ENCODE results near the gene PBX4.
A peak's percentile ranks its signal among the peaks of the same experiment; 100 is the strongest.

PBX4 gene

GRCh38 chr19:19587771-19588170, 30.7 kb downstream of the PBX4 start:
- no peak for DNase-seq

DNA sequence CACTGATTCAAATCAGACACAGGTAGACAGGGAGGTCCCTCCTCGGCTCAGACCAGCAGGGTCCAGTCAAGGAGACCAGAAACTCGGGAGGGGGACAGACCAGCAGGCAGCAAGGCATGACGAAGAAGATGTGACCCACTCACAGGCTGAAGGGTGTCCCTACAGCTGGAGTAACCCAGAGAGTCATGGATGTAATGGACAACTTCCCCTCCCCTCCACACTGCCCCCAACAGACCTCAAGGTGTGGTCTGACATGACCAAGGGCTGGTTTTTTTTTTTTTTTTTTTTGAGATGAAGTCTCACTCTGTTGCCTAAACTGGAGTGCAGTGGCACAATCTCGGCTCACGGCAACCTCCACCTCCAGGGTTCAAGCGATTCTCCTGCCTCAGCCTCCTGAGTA, 34.1 kb downstream of the PBX4 start:
- no peak for DNase-seq

DNA sequence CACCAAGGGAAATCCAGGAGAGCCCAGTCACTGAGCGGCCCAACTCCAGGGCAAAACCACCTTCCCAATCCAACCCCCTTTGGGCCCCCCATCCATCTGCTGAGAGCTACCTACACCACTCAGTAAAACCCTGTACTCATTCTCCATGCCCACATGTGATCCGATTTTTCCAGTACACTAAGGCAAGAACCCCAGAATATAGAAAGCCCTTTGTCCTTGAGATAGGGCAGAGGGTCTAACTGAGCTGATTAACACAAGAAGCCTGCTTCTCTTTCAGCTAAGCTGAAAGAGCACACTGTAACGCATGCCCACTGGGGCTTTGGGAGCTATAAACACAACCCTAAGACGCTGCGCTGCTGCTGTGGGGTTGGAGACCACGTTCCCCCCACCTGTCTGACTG, 36.0 kb downstream of the PBX4 start:
- DNase-seq: no peak

GRCh38 chr19:19581391-19581790, 37.1 kb downstream of the PBX4 start:
- DNase-seq: no peak

DNA sequence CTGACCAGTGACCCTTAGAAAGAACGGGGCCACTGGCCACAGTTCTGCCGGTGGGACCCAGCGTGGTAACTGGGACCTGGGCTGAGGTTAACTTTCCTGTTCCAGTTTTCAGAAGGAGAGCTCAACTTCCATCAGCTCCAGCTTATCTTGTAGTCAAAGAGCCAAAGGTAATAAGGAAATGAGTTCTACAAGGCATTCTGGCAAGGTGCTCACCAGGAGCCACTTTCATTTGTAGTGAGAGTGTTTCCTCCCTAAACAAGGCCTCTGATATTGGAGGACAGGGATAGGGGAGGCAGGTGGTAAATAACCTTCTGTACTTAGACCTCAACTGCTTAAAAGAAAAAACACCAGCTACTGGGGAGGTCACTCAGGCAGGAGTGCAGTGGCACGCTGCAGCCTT, 38.1 kb downstream of the PBX4 start:
- DNase-seq: no peak

GRCh38 chr19:19579533-19580361, 38.7 kb downstream of the PBX4 start:
- no peak for DNase-seq

DNA sequence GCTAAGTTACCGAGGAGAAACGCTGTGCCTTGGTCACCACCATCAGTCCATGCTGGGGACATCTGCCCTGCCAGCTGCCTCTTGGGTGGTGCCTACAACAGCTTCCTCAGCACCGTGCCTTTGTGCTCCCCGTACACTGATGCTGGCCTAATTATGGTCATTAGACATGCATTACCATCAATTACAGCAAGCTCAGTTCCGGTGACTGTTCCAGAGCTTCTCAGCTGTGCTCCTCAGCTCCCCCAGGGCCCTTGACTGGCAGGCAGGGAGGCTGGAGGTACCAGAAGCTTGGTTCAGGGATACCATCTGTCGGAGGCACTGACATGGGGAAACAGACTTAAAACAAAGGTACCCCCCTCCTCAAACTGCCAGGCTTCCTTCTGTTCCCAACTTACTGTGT, 40.2 kb downstream of the PBX4 start:
- no peak for DNase-seq

GRCh38 chr19:19575411-19575810, 43.1 kb downstream of the PBX4 start:
- no peak for DNase-seq

DNA sequence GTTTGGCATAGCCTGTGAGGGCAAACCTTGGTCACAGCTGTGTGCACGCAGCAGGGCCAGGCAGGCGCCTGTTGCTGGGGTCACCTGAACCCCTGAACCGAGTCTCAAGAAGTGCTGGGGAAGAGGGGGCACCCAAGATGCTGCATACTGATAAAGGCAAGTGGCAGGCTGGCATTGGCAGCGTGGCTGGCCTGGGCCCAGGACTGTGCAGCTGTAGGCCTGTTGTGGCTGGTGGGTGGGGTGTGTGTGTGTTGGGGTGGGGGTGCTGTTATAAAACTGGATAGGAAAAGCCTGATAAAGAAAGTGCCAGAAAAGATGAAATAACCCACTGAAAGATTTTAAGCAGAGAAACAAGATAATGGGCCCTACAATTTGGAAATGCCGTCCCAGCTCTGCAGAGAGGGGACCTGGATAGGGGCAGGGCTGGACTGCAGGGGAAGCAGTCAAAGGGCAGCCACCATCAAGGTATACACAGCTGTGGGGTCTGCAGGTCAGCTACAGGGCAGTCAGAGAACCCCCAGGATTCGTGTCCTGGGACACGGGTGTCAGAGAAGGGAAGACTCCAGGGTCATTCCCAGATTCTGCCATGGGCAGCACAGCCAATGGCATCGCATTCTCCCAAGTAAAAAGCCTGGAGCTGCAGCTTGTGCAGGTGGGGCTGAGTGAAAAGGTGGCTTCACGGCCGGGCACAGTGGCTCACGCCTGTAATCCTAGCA, 47.3 kb downstream of the PBX4 start:
- DNase-seq: no peak

DNA sequence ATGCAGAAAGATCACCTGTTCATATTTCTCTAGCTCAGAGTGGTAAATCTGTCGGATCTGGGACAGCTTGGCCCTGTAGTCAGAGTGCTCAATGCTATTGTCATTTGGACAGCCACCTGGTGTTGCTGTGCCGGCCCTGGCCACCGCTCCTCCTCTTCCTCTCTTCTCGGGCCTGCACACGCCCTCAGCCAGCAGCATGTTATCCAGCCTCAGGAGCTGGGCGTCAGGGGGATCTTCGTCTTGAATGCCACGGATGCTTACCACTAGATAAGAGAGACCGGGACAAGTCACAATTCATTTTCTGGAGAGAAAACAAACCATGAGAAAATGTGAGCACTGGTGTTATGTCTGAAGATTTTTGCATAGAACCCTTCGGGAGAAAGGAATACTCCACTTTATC, 47.9 kb downstream of the PBX4 start:
- DNase-seq: no peak

- DNase-seq: no peak
Measured at GRCh38 chr19:19568802-19569756, 49.4 kb downstream of the PBX4 start.

DNA sequence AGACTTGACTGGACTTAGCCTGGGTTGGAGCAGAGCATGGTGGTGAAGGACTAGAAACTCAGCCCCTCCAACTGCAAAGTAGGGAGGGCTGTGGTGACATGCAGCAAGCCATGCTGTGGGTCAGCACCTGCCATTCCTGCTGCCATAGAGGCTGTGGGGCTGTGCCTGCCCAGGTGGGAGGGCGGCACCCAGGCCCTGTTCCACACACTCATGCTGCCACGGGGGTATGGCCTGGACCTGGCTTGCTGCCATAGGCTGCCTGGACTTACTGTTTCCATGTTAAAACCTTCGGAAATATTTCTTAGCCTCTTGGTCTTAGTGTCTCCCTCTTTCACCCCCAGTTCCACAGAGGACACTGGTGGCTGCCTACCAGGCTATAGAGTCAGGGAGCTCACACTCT, 51.1 kb downstream of the PBX4 start:
- no peak for DNase-seq

DNA sequence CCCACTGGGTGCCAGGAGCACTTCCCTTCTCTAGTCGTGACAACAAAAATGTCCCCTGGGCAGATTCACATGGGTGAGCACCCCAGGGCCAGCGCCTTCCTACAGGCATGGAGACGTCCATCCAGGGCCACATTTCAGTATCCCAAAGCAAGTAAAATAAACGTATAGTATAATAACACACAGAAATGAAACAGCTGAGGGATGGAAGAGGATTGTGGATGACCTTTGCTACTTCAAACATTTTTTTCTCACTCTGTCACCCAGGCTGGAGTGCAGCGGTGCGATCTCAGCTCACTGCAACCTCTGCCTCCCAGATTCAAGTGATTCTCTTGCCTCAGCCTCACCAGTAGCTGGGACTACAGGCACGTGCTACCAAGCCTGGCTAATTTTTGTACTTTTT, 52.2 kb downstream of the PBX4 start:
- DNase-seq: no peak

DNA sequence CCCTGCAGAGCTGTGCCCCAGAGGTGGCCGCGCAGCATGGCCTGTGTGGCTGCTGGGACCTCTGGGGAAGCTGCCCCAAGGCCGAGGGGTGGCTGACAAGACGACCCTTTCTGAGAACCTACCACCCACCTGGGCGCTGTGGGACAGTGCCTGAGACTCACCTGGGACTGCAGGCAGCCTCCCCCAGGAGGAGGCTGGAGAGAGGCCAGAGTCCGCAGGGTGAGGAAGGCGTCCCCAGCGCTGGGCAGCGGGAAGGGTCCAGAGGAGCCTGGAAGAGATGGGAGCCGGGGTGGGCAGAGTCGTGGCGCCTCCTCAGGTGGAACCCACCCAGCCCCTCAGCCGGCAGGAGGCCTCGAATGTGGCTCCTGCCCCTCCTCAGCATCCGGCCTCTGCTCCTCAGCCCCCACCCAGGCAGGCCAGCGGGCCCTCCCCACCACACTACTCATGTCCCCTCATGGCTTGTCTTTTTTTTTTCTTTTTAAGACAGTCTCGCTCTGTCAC, 55.1 kb downstream of the PBX4 start:
- DNase-seq: no peak

- DNase-seq: no peak
Measured at GRCh38 chr19:19562665-19563347, 55.7 kb downstream of the PBX4 start.

- no peak for DNase-seq
Measured at GRCh38 chr19:19561946-19562664, 56.4 kb downstream of the PBX4 start.

GRCh38 chr19:19559931-19560330, 58.6 kb downstream of the PBX4 start:
- no peak for DNase-seq

DNA sequence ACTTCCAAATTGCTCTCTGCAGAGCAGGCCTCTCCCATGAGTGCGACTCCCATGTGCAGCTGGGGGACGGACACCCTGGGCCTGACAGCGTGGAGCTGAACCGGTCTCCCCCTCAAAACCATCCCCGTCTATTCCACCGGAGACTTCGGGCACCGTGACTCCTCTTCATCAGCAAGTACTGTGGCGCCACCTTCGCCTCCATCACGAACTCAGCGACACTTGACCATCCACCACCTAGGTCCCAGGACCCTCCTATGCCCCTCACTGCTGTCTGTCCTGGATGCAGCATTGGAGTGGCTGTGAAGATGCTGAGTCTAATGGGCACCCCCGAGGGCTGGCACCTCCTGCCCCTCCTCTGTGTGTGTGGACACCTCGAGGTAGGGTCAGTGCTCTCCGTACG, 59.9 kb downstream of the PBX4 start:
- DNase-seq: no peak

GRCh38 chr19:19558055-19558454, 60.4 kb downstream of the PBX4 start:
- DNase-seq: no peak

- DNase-seq: peak in 3 of 4 experiments; percentile 14 to 43 (median 40)
Measured at GRCh38 chr19:19554074-19555023, 64.1 kb downstream of the PBX4 start.

DNA sequence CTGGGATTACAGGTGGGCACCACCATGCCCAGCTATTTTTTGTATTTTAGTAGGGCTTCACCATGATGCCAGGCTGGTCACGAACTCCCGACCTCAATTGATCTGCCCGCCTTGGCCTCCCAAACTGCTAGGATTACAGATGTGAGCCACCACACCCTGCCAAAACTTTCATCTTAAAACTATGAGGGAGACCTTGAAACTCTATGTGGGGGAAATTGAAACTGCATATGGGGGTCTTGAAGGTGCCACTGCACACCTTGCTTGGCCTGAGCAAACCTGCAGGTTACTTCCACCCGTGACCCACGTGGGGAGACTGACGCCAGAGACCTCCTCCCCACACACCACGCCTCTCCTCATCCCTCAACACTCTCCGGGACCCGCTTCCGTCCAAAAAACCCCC, 64.8 kb downstream of the PBX4 start:
- no peak for DNase-seq

Data from activated CD4-positive, CD25-positive, alpha-beta regulatory T cell (primary cell).